Stimulated activated CD8-positive, alpha-beta memory T cell treated with anti-CD3 and anti-CD28 coated beads, Interleukin-12 subunit alpha, Interleukin-12 subunit beta, amount 100 ng/mL, for 24 hours (primary cell): ENCODE measurements around the gene ENKD1.
A peak's percentile ranks its signal among the peaks of the same experiment; 100 is the strongest.

ENCODE experiments used
- DNase-seq: peaks from one replicate; pipeline ENCODE4 v3.0.0-alpha.2; 2020; ENCODE audit errors: extremely low read depth

Gene ENKD1

GRCh38 chr16:67663151-67663876, 3.2 kb downstream of the ENKD1 start:
- no peak for DNase-seq

GRCh38 chr16:67662653-67663010, 3.9 kb downstream of the ENKD1 start:
- no peak for DNase-seq

- no peak for DNase-seq
Measured at GRCh38 chr16:67661886-67662652, 4.5 kb downstream of the ENKD1 start.

DNA sequence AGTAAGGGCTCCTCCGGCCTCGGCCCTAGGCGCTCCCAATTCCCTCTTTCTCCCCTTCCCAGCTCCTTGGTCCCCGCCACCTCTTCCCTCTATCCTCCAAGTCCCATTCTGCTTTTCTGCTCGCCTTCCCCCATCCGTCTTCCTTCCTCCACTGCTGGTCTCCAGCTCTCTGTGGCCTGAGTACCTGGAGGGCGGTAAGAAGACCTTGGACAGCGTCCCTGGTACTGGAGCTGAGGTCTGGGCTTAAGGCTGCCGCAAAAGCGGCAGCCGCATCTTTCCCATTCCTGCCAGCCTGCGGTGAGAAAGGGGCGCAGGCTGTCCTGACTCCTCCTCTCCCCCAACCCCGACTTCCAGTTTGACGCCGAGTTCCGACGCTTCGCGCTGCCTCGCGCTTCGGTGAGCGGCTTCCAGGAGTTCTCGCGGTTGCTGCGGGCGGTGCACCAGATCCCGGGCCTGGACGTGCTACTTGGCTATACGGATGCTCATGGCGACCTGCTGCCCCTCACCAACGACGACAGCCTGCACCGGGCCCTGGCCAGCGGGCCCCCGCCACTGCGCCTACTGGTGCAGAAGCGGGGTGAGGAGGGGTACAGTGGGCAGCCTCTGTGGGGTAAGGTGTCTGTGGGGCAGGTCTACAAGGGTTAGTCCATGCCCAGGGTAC, 5.3 kb downstream of the ENKD1 start:
- no peak for DNase-seq

- peak; percentile 92 for DNase-seq
Measured at GRCh38 chr16:67660564-67661028, 6.0 kb downstream of the ENKD1 start, which contains the start of gene PARD6A. Gene PARD6A, plus strand, starts transcription at chr16:67660960. Its CDS starts 79 bp downstream, at chr16:67661039.

DNA sequence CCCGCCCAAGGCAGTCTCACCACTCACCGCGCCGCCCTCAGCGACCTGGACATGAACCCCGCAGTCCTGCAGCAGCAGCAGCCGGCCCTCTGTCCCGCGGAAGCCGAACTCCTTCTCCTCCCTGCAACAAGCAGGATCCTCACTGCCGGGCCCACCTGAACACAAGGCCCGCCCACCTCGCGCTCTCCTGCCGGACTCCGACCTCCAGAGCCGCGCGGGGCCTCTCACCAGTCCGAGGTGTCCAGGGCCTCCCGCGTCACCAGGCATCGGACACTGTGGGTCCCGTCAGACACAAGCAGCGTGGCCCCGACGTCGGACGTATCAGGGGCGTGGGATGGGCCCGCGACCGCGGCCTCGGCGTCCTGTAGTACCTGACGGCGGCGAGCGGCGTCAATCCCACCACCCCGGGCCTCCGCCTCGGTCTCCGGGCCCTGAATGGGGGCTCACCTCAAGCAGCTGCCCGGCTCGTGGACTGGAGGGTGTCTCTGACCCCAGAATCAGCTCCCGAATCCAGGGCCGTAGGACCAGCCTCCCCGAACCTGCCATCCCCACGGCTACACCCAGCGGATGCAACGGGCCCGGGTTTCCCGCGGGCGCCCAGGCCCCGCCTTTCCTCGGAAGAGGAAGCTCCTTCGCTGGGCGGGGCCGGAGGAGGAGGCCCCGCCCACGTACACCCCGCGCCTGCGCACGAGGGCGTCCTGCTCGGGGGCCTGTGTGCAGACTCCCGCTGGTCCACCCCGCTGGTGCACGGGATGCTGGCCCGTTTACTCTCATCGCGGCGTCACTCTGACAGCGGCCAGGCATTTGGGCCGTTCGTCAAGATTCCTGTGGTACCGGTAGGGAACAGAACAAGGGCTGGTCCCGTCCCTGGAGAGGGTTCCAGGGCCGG, 6.6 kb downstream of the ENKD1 start, which contains the start of gene ACD:
Gene ACD, minus strand, starts transcription at position 586 of the 889 bp plus-strand sequence. Its CDS starts 40 bp downstream, at position 546.
- DNase-seq, result peak; percentile 83

DNA sequence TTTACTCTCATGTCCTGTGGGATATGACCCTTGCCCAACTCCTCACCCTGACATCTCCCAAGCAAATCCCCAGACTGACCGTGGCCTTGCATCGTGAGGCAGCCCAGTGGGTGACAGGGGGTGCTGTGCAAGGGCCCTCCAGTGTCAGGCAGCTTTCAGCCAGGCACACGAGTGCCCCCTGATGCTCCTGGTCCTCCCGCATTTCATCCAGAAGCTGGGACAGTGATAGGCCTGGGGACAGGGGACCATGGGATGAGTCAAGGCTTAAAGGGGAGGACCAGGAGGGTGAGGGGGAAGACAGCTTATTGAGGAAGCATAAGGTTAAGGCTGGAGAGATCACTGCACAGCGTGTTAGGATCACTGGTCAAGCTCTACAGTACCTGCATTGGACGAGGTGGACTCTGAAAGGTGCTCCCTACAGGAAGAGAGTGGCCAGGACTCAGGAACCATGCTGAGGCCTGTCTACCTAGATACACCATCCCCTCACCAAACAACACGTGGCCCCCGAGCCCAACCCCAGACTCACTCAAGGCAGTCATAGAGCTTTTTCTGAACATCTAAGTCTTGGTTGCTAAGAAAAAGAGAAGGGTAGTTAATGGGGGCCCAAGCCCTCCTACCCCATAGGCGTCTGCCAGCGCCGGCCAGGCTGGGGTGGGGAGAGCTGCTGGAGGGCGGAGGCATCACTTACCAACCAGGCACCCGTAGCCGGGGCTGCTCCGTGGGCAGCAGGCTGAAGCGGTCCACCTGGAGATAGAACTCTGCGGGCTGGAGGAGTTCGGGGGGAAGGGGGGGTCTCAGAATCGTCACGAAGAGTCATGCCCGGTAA, 7.5 kb downstream of the ENKD1 start:
- no peak for DNase-seq

GRCh38 chr16:67657751-67658518, 8.6 kb downstream of the ENKD1 start:
- no peak for DNase-seq

DNA sequence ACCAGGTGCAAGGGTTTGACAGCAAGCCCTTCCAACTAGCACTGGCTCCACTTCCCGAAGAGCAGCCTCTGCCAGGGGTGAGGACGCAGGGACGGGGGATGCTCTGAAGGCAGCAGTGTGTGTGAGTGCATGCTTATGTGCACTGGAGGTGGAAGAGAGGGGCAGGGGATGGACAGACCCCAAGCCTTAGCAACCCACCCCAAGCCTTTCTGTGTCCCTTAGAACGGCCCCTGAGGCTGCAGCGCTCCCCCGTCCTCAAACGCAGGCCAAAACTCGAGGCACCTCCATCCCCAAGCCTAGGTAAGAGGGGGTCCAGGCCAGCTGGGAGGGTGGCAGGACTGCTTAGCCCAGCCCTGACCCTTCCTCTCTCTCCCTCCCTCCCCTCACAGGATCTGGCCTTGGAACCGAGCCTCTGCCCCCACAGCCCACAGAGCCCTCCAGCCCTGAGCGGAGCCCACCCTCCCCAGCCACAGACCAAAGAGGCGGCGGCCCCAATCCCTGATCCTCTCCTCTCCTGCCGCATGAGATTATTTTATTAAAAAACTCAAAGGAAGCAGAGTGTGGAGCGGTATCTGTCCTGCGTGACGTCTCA, 9.4 kb downstream of the ENKD1 start:
- DNase-seq, result no peak

GRCh38 chr16:67656344-67657016, 10.1 kb downstream of the ENKD1 start:
- DNase-seq, result no peak

DNA sequence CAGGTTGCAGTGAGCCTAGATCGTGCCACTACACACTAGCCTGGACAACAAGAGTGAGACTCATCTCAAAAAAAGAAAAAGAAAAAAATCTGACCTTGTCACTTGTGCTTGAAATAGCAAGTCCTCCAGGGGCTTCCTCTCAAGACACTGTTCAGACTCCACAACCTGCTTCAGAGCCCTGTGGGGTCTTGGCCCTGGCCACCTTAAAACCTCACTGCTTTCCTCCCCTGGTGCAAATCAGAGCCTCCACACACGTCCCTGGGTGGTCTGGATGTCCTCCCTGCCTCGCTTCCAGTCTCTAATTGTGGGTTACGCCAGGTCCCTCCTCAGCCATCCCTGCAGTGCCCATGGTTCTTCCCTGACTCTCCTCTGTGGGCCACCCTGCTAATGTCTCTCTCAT, 11.2 kb downstream of the ENKD1 start:
- DNase-seq, result no peak

DNA sequence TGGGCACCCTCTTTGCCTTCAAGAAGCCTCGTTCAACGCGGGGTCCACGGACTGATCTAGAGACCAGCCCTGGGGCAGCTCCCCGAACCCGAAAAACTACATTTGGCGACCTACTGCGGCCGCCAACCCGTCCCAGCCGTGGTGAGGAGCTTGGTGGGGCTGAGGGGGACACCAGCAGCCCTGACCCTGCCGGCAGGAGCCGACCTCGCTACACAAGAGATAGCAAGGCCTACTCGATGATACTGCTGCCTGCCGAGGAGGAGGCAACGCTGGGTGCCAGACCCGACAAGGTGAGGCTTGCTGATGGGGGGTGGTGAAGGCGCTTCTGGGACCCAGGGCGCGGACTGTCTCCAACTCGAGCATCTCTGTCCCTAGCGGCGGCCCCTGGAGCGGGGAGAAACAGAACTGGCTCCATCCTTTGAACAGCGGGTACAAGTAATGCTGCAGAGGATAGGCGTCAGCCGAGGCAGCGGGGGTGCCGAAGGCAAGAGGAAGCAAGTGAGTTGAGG, 12.1 kb downstream of the ENKD1 start:
- DNase-seq, result no peak

DNA sequence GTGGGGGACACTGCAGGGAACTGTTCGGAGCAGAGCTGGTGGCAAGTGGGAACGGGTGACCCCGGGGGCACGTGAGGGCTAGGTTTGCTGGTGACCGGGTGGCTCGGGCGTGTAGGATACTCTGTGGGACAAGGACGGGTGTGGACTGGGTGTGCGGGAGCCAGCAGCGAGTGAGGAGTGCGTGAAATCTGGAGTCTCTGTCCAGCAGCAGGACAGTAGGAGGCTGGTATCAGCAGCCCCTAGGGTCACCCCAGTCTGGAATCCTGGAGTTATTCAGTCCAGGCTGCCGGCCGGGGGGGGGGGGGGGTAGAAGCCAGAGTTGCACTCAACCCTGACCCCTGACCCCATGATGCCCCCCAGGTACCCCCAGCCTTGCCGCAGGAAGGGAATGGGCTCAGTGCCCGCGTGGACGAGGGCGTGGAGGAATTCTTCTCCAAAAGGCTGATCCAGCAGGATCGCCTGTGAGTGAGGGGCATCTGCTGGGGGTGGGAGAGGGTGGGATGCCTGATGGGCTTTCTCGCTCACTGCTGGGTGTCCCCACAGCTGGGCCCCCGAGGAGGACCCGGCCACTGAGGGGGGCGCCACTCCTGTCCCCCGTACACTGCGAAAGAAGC, 12.7 kb downstream of the ENKD1 start:
- DNase-seq, result no peak

GRCh38 chr16:67653128-67653788, 13.3 kb downstream of the ENKD1 start:
- DNase-seq, result no peak

DNA sequence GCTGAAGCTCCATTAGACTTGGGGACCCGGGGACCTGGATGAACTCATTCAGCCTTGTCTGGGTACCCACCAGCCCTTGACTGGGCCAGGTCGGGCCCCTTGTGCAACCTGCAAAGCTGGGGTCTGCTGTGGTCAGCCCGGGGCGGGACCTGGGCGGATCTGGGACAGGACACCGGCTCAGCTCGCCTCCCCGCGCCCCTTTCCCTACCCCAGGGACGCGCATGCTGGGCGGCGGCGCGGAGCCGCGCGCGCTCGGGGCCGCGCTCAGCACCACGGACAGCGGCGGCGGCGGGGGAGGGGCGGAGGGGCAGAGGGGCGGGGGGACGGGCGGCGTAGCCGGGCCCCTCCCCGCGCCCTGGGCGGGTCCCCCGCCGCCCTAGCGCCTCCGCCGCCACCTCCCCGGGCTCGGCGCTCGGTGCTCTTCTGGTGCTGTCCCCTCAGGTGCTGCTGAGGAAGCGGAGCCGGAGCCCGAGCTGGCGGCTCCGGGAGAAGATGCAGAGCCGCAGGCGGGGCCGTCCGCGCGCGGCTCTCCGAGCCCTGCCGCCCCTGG, 13.9 kb downstream of the ENKD1 start:
- no peak for DNase-seq

DNA sequence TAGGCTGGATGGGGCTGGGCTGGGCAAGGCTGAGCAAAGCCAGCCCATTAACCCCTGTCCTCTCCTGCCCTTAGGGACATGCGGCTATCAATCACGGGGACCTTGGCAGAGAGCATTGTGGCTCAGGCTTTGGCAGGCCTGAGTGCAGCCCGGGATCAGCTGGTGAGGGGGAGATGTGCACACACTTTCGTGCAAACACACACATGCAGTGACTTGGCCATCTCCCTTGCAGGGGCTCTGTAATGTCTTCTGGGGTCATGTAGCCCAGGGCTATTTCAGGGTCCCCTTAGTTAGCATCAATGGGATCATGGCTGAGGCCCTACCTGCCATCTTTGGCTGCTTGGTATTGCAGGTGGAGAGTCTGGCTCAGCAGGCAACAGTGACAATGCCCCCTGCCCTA, 14.7 kb downstream of the ENKD1 start:
- no peak for DNase-seq

DNA sequence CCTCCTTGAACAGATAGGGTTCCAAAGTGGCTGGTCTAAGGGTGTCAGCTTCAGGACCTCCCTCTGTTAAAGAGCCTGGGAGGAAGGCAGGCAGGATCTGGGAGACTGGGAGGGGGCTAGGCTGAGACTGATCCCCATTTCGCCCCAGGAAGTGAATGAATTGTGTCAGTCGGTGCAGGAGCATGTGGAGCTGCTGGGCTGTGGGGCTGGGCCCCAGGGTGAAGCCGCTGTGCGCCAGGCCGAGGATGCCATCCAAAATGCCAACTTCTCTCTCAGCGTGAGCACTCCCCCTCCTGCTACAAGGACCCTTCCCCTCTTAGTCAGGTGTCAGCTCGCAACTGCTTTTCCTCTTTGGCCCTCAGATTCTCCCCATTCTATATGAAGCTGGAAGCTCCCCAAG, 15.5 kb downstream of the ENKD1 start:
- DNase-seq, result no peak
